Kidney (tissue), 14 donors: ENCODE results near the gene LMNB1. TPM values are rescaled to one million over a fixed set of nuclear protein-coding genes. Genes with fewer than 3 reads are reported as not detected.

ENCODE experiments used
- DNase-seq, 5 donors: peaks; one replicate each; pipeline ENCODE4 v3.0.0-alpha.2; 2013 to 2020
- FAIRE-seq: peaks from 2 replicates; lab custom pipeline; 2012; peaks lifted over from hg19 to GRCh38; lab: Jason Lieb, UNC
- H3K27ac ChIP-seq, 2 donors: one replicate each; pipeline ENCODE4 v1.7.0; 2013; ENCODE audit warnings: low read depth in 2 of 2, low read length in 2 of 2, inconsistent platforms in 1 of 2
- H3K27me3 ChIP-seq: one replicate; pipeline ENCODE4 v1.7.1; 2013; ENCODE audit warnings: low read length, inconsistent platforms; ENCODE audit not compliant: control insufficient read depth, insufficient read depth
- H3K36me3 ChIP-seq, 3 donors: one replicate each; pipeline versions ENCODE4 v1.7.0 to v1.7.1; 2013; ENCODE audit warnings: low read length in 3 of 3, control low read depth in 1 of 3, inconsistent platforms in 1 of 3; ENCODE audit not compliant: insufficient read depth in 3 of 3, control insufficient read depth in 2 of 3
- H3K4me1 ChIP-seq, 3 donors: one replicate each; pipeline versions ENCODE4 v1.7.0 to v1.7.1; 2013; ENCODE audit warnings: low read length in 3 of 3, inconsistent platforms in 1 of 3, low read depth in 1 of 3; ENCODE audit not compliant: control insufficient read depth in 2 of 3, insufficient read depth in 2 of 3
- H3K4me3 ChIP-seq, 3 donors: one replicate each; pipeline versions ENCODE4 v1.7.0 to v1.8.1; 2013; ENCODE audit warnings: low read length in 3 of 3, control low read depth in 1 of 3, inconsistent platforms in 1 of 3
- H3K9ac ChIP-seq, 3 donors: one replicate each; pipeline versions ENCODE4 v1.7.0 to v1.7.1; 2013; ENCODE audit warnings: low read length in 3 of 3, control low read depth in 1 of 3, inconsistent platforms in 1 of 3
- H3K9me3 ChIP-seq, 3 donors: one replicate each; pipeline versions ENCODE4 v1.7.0 to v1.7.1; 2013; ENCODE audit warnings: low read length in 3 of 3, control low read depth in 1 of 3, inconsistent platforms in 1 of 3; ENCODE audit not compliant: control insufficient read depth in 2 of 3, insufficient read depth in 1 of 3
- CTCF ChIP-seq: IDR thresholded peaks from 3 replicates; pipeline ENCODE4 v1.5.1; 2012; ENCODE audit warnings: mild to moderate bottlenecking, moderate library complexity, borderline replicate concordance; ENCODE audit not compliant: insufficient read depth; ENCODE audit errors: extremely low read depth
- intact Hi-C: fragments of 100-400 bp; cut with DNase I; formaldehyde crosslinking; loops from one replicate; pipeline ENCODE4 v1.11.1; 2022
- polyA plus RNA-seq: library from polyadenylated mRNA; stranded (reverse); fragments of 350-450 nt; fragmentation: Illumina TruSeq; extraction: RNeasy Lipid Tissue Mini Kit (QIAGEN cat#74804); gene quantifications from one replicate; pipeline ENCODE4 v1.2.3, GENCODE V29; 2014; ENCODE audit warnings: low read depth, low replicate concordance; ENCODE audit not compliant: insufficient read depth
- total RNA-seq: library from RNA; stranded (reverse); fragmentation: NEBNext Ultra II Directional; extraction: Animal tissue kit (Norgen Biotek cat#: 25700); gene quantifications from one replicate; pipeline ENCODE4 v1.2.1, GENCODE V29; 2021
- donor health status: control.
- donor health status: control.
- donor health status: control.
- donor health status: control.
- donor health status: control.
- donor health status: DM: yes; HTN: yes; CAD: no.
- donor health status: Normal renal cell carcinoma (clear cell type).

LMNB1 gene
- total and polyA plus RNA-seq, 2 donors from 2014 or later = 1.7 to 10.3 TPM

GRCh38 chr5:126794157-126794828, 17.4 kb downstream of the LMNB1 start:
- Histone ChIP-seq H3K27me3 (no peaks in the 10 kb centered on the region), H3K36me3 (no peaks in the 10 kb centered on the region), H3K4me3 (no peak overlapping the region), H3K9me3 (no peaks in the 10 kb centered on the region), H3K27ac (no peak overlapping the region), H3K4me1 (no peaks in the 10 kb centered on the region), H3K9ac (no peak overlapping the region)
- no peak for TF ChIP-seq CTCF
- no peak for FAIRE-seq
- no peak for DNase-seq
- intact Hi-C loops = no loop called here

- no peaks in the 10 kb centered on the region for H3K9me3 ChIP-seq
- H3K36me3 ChIP-seq = no peaks in the 10 kb centered on the region
- H3K4me3 ChIP-seq = no peak overlapping the region
- no peak for FAIRE-seq
- H3K27me3 ChIP-seq = no peaks in the 10 kb centered on the region
- no peak for TF ChIP-seq CTCF
- H3K27ac ChIP-seq = no peak overlapping the region
- DNase-seq = no peak
- intact Hi-C loops = no loop called here
- no peak overlapping the region for H3K9ac ChIP-seq
- H3K4me1 ChIP-seq = no peaks in the 10 kb centered on the region
Observed at GRCh38 chr5:126799780-126800179, 22.8 kb downstream of the LMNB1 start.

GRCh38 chr5:126801174-126801991, 24.4 kb downstream of the LMNB1 start:
- Histone ChIP-seq H3K36me3 (no peaks in the 10 kb centered on the region), H3K27ac (no peak overlapping the region), H3K4me1 (no peaks in the 10 kb centered on the region), H3K4me3 (no peak overlapping the region), H3K9ac (no peak overlapping the region), H3K9me3 (no peaks in the 10 kb centered on the region), H3K27me3 (no peaks in the 10 kb centered on the region)
- no peak for TF ChIP-seq CTCF
- FAIRE-seq (no peak), DNase-seq (no peak)
- intact Hi-C loops = no loop called here
